SH-SY5Y (cell line): Measurements from ENCODE around the gene MEF2D.

Experiments
- GATA2 ChIP-seq: IDR thresholded peaks from 2 replicates; pipeline ENCODE4 v1.6.1; 2011; ENCODE audit warnings: mild to moderate bottlenecking, low read depth, low read length
- GATA3 ChIP-seq: IDR thresholded peaks from 2 replicates; pipeline ENCODE4 v1.6.1; 2011; ENCODE audit warnings: low read depth, mild to moderate bottlenecking, low read length, moderate library complexity

DNA sequence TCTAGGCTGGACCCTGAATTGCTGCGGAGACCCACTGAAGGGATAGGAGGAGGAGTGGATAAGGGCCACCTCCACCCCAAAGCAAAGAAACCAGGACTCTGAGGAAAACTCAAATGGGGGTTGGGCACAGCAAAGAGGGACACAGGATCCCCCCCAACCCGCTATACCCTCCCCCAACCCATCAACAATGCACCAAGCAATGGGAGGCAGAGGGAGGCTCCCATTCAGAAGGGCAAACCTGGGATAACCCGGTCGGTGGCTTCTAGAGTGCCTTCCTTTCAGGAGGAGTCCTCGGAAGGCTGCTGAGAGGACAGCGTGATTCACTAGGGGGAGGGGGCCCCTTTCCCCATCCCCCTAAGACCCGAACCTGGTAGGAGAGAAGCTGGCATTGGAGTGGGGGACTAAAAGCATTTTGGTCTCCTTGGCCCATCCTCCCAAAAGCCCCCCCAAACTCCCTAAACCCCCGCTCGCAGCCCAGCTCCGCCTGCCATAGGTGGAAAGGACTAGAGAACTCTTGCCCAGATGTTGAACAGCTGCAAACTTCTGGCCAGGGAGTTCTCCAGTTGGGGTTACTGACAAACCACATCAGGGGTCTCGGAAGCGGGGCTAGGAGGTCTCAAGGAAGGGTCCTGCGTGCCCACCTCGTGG lies 1.3 kb downstream of the MEF2D start:
- TF ChIP-seq GATA3 = no peak
- no peak for TF ChIP-seq GATA2
